Loucy (cell line): ENCODE results near the gene AGAP3.

ENCODE experiments used
- H2AFZ ChIP-seq: fragments of 200-600 bp; sonication (generic); 2 replicates; pipeline ENCODE4 v1.6.0; 2016; ENCODE audit warnings: antibody characterized with exemption, mild to moderate bottlenecking, low read length, moderate library complexity
- H3F3A ChIP-seq: fragments of 200-600 bp; 2 replicates; pipeline ENCODE4 v1.6.0; 2016; ENCODE audit warnings: antibody characterized with exemption, low read depth, mild to moderate bottlenecking
- H3K27me3 ChIP-seq: fragments of 200-600 bp; sonication (generic); 2 replicates; pipeline ENCODE4 v1.6.1; 2014; ENCODE audit warnings: low read length, mild to moderate bottlenecking; ENCODE audit not compliant: insufficient read depth, poor library complexity, severe bottlenecking
- H3K36me3 ChIP-seq: fragments of 200-600 bp; sonication (generic); 2 replicates; pipeline ENCODE4 v1.6.1; 2016; ENCODE audit warnings: low read length; ENCODE audit not compliant: insufficient read depth
- H3K4me1 ChIP-seq: fragments of 200-600 bp; sonication (generic); 2 replicates; pipeline ENCODE4 v1.5.1; 2014; ENCODE audit warnings: low read length, mild to moderate bottlenecking; ENCODE audit not compliant: insufficient read depth, poor library complexity, severe bottlenecking
- H3K4me2 ChIP-seq: fragments of 200-600 bp; sonication (generic); 2 replicates; pipeline ENCODE4 v1.6.0; 2014; ENCODE audit warnings: antibody characterized with exemption, low read length, low read depth, mild to moderate bottlenecking; ENCODE audit not compliant: poor library complexity, severe bottlenecking
- H3K4me3 ChIP-seq: fragments of 200-600 bp; sonication (generic); 2 replicates; pipeline ENCODE4 v1.5.1; 2014; ENCODE audit warnings: low read length, mild to moderate bottlenecking, mixed read lengths; ENCODE audit not compliant: poor library complexity, severe bottlenecking
- H3K79me2 ChIP-seq: fragments of 200-600 bp; sonication (generic); 2 replicates; pipeline ENCODE4 v1.6.1; 2014; ENCODE audit warnings: low read length; ENCODE audit not compliant: insufficient read depth
- H3K9ac ChIP-seq: fragments of 200-600 bp; sonication (generic); 2 replicates; pipeline ENCODE4 v1.6.0; 2014; ENCODE audit warnings: mild to moderate bottlenecking, low read depth, low read length, moderate library complexity; ENCODE audit not compliant: poor library complexity, severe bottlenecking
- H3K9me2 ChIP-seq: fragments of 200-600 bp; sonication (generic); replicated peaks from 2 replicates; pipeline ENCODE4 v1.6.1; 2016; ENCODE audit warnings: low read depth, low read length, mixed read lengths
- H3K9me3 ChIP-seq: fragments of 200-600 bp; sonication (generic); 2 replicates; pipeline ENCODE4 v1.6.1; 2014; ENCODE audit warnings: mild to moderate bottlenecking, antibody characterized with exemption, low read length, low read depth; ENCODE audit not compliant: insufficient read depth
- H4K20me1 ChIP-seq: fragments of 200-600 bp; sonication (generic); 2 replicates; pipeline ENCODE4 v1.6.0; 2014; ENCODE audit warnings: antibody characterized with exemption, low read length, mild to moderate bottlenecking; ENCODE audit not compliant: insufficient read depth, poor library complexity, severe bottlenecking
- CTCF ChIP-seq: fragments of 200-600 bp; sonication (generic); conservative IDR thresholded peaks from 2 replicates; pipeline ENCODE4 v1.5.1; 2014; ENCODE audit warnings: mild to moderate bottlenecking, antibody characterized with exemption, low read length
- EZH2phosphoT487 ChIP-seq: fragments of 200-600 bp; IDR thresholded peaks from 2 replicates; pipeline ENCODE4 v1.6.1; 2018; ENCODE audit warnings: antibody characterized with exemption, mild to moderate bottlenecking, moderate library complexity, borderline replicate concordance

Gene AGAP3

GRCh38 chr7:151191544-151191943, 105.3 kb downstream of the AGAP3 start:
- H3K79me2 ChIP-seq: no peaks in the 10 kb centered on the region
- H3K9me3 ChIP-seq: no peaks in the 10 kb centered on the region
- no peak for TF ChIP-seq EZH2phosphoT487
- TF ChIP-seq CTCF: no peak
- no peak overlapping the region for H3K4me3 ChIP-seq
- H3K4me1 ChIP-seq: peaks cover 15% of the 10 kb centered on the region
- no peak overlapping the region for H3K4me2 ChIP-seq
- H2AFZ ChIP-seq: no peak overlapping the region
- no peaks in the 10 kb centered on the region for H3F3A ChIP-seq
- H3K9me2 ChIP-seq: no peaks in the 10 kb centered on the region
- H3K27me3 ChIP-seq: no peaks in the 10 kb centered on the region
- H4K20me1 ChIP-seq: no peaks in the 10 kb centered on the region
- H3K9ac ChIP-seq: no peak overlapping the region
- H3K36me3 ChIP-seq: no peaks in the 10 kb centered on the region

- Histone ChIP-seq H4K20me1 (no peaks in the 10 kb centered on the region), H3K9me2 (no peaks in the 10 kb centered on the region), H3K79me2 (no peaks in the 10 kb centered on the region), H3K9ac (no peak overlapping the region), H3K36me3 (no peaks in the 10 kb centered on the region), H3F3A (no peaks in the 10 kb centered on the region), H3K27me3 (no peaks in the 10 kb centered on the region), H2AFZ (no peak overlapping the region), H3K4me2 (no peak overlapping the region), H3K4me1 (peaks cover 15% of the 10 kb centered on the region), H3K4me3 (no peak overlapping the region), H3K9me3 (no peaks in the 10 kb centered on the region)
- no peak for TF ChIP-seq CTCF
- TF ChIP-seq EZH2phosphoT487: no peak
Measured at GRCh38 chr7:151192002-151192539, 105.8 kb downstream of the AGAP3 start.

GRCh38 chr7:151193203-151193978, 107.1 kb downstream of the AGAP3 start:
- Histone ChIP-seq H4K20me1 (no peaks in the 10 kb centered on the region), H3K36me3 (no peaks in the 10 kb centered on the region), H3K9me3 (no peaks in the 10 kb centered on the region), H2AFZ (no peak overlapping the region), H3K9ac (no peak overlapping the region), H3K79me2 (no peaks in the 10 kb centered on the region), H3F3A (no peaks in the 10 kb centered on the region), H3K4me1 (peaks cover 15% of the 10 kb centered on the region), H3K4me3 (no peak overlapping the region), H3K27me3 (no peaks in the 10 kb centered on the region), H3K9me2 (no peaks in the 10 kb centered on the region), H3K4me2 (no peak overlapping the region)
- TF ChIP-seq EZH2phosphoT487 (no peak), CTCF (no peak)
